ENCODE results near the gene MED29. TPM values are rescaled to one million over a fixed set of nuclear protein-coding genes. Genes with fewer than 3 reads are reported as not detected.

Gene MED29
- total and polyA plus RNA-seq, 10 of the 15 experiments (the other 5 are each of a cell fraction or from before 2014, with no cell fraction given): 3.2 to 36.6 (median 22.8) TPM

GRCh38 chr19:39380521-39381502 lies 10.4 kb upstream of the MED29 start:
- RAD21 ChIA-PET (ENCODE audit: unreplicated experiment): no interaction called here
- H4K20me1 ChIP-seq (ENCODE audit: control insufficient read depth, insufficient read depth): no peaks in the 10 kb centered on the region
- CTCF ChIA-PET: no interaction called here
- FAIRE-seq (no peak), ATAC-seq (no peak), DNase-seq (ENCODE audit: low read depth, low spot score) (no peak)
- no peaks in the 10 kb centered on the region for H3K9me3 ChIP-seq (replicated peaks; ENCODE audit: control insufficient read depth, insufficient read depth, low read length)
- no peaks in the 10 kb centered on the region for H3K79me2 ChIP-seq (ENCODE audit: control insufficient read depth, insufficient read depth, low read length)
- TF ChIP-seq ETV6 (conservative IDR thresholded peaks at IDR 0.05 in 1 of 2, IDR thresholded peaks at IDR 0.05 in 1 of 2; ENCODE audit: borderline replicate concordance in 1 of 2, low read depth in 1 of 2) (no peak), CHD1 (IDR thresholded peaks at IDR 0.05; ENCODE audit: low read depth, low read length) (no peak), TCF12 (IDR thresholded peaks at IDR 0.05; ENCODE audit: low read depth, low read length) (no peak), PAX8 (IDR thresholded peaks at IDR 0.05) (no peak), REST (IDR thresholded peaks at IDR 0.05; ENCODE audit: low read depth, low read length) (no peak), SMARCA5 (IDR thresholded peaks at IDR 0.05) (no peak), MYB (IDR thresholded peaks at IDR 0.05; ENCODE audit: borderline replicate concordance, low read depth, low read length) (no peak), CREB1 (IDR thresholded peaks at IDR 0.05; ENCODE audit: low read depth) (no peak), ZBED1 (IDR thresholded peaks at IDR 0.05; ENCODE audit: borderline replicate concordance) (no peak), RAD21 (IDR thresholded peaks at IDR 0.05; ENCODE audit: insufficient read depth, low read depth, low read length) (no peak), ATF3 (IDR thresholded peaks at IDR 0.05; ENCODE audit: borderline replicate concordance, extremely low read depth, low read depth, low read length) (no peak), EZH2 (IDR thresholded peaks at IDR 0.05; ENCODE audit: borderline replicate concordance, control insufficient read depth, low read depth, low read length) (no peak), JUNB (IDR thresholded peaks at IDR 0.05) (no peak), ATF7 (IDR thresholded peaks at IDR 0.05; ENCODE audit: low read depth) (no peak), HDAC2 (IDR thresholded peaks at IDR 0.05) (no peak), NBN (IDR thresholded peaks at IDR 0.05) (no peak), JUND (IDR thresholded peaks at IDR 0.05; ENCODE audit: low read depth, low read length) (no peak), DPF2 (IDR thresholded peaks at IDR 0.05) (no peak), ZZZ3 (IDR thresholded peaks at IDR 0.05; ENCODE audit: control insufficient read depth, insufficient read length, low read depth) (no peak)
- WGBS (ENCODE audit: insufficient coverage, insufficient replicate concordance, low lambda C conversion rate, missing lambda C conversion rate): 87% methylated on average over 12 of the region's 17 CpGs
- no peak overlapping the region for H3K4me2 ChIP-seq (ENCODE audit: control insufficient read depth, insufficient read depth)
- POLR2A ChIA-PET: interaction anchor here (0.6 kb wide), 1 partner anchor 602 kb away, joined by 4 read pairs; no protein-coding TSS in a partner anchor
- no peak overlapping the region for H3K9ac ChIP-seq (ENCODE audit: control insufficient read depth, insufficient read depth, low read length)
- H3K27me3 ChIP-seq (replicated peaks in 1 of 2; ENCODE audit: control insufficient read depth in 2 of 2, insufficient read depth in 2 of 2, low read length in 1 of 2): no peaks in the 10 kb centered on the region
- intact Hi-C loops (cut with micrococcal nuclease; ENCODE audit: unreplicated experiment): no loop called here
- in situ Hi-C loops (cut with MboI): no loop called here
- no peak overlapping the region for H3K4me3 ChIP-seq
- H3K27ac ChIP-seq (ENCODE audit: control insufficient read depth, insufficient read depth): no peak overlapping the region
- H3K4me1 ChIP-seq (ENCODE audit: control insufficient read depth, insufficient read depth, low read length): no peaks in the 10 kb centered on the region
- no TSS peak for BruUV-seq (replicated peaks)
- SMC1A ChIA-PET (ENCODE audit: uncharacterized antibody, unreplicated experiment): no interaction called here
- H3K36me3 ChIP-seq (ENCODE audit: control insufficient read depth in 2 of 2, insufficient read depth in 2 of 2, low read length in 1 of 2): peaks cover 12 to 20% of the 10 kb centered on the region in 2 experiments
- H2AFZ ChIP-seq (ENCODE audit: control insufficient read depth, low read depth, low read length): no peak overlapping the region

Data from GM12878 (cell line).